GM12873 (cell line): Measurements from ENCODE around the gene HAO2.

Experiments
- CTCF ChIP-seq: IDR thresholded peaks from 2 replicates; pipeline ENCODE4 v1.5.1; 2012; ENCODE audit warnings: low read depth, mild to moderate bottlenecking, moderate library complexity, low read length, control low read depth; ENCODE audit not compliant: insufficient read depth; ENCODE audit errors: missing control alignments

HAO2 gene

GRCh38 chr1:119363162-119363561 lies 5.4 kb upstream of the HAO2 start:
- TF ChIP-seq CTCF: no peak

- no peak for TF ChIP-seq CTCF
Measured at GRCh38 chr1:119364640-119365039, 3.9 kb upstream of the HAO2 start.

GRCh38 chr1:119366424-119366823 lies 2.2 kb upstream of the HAO2 start:
- TF ChIP-seq CTCF: no peak

GRCh38 chr1:119367432-119368124 lies 1.0 kb upstream of the HAO2 start:
- TF ChIP-seq CTCF: peak; percentile 91

- no peak for TF ChIP-seq CTCF
Measured at GRCh38 chr1:119370748-119371147, 2.2 kb downstream of the HAO2 start.

GRCh38 chr1:119371815-119372214 lies 3.2 kb downstream of the HAO2 start:
- TF ChIP-seq CTCF: no peak

- peak; percentile 45 for TF ChIP-seq CTCF
Measured at GRCh38 chr1:119372503-119373086, 4.0 kb downstream of the HAO2 start.
